Mucosa of descending colon (tissue), 3 donors: Measurements from ENCODE around the gene DCUN1D4. TPM values are rescaled to one million over a fixed set of nuclear protein-coding genes. Genes with fewer than 3 reads are reported as not detected.

Experiments
- ATAC-seq: fragments of 200-7000 bp; cut with Tn5 transposase; one replicate; pipeline ENCODE4 v1.9.1; 2020; ENCODE audit warnings: mild to moderate bottlenecking, moderate library complexity
- DNase-seq, 3 donors: peaks; one replicate each; pipeline ENCODE4 v3.0.0-alpha.2; 2020
- H3K36me3 ChIP-seq: fragments of 200-600 bp; one replicate; pipeline ENCODE4 v1.8.0; 2021; ENCODE audit warnings: low read depth, mild to moderate bottlenecking
- H3K4me1 ChIP-seq: fragments of 200-600 bp; one replicate; pipeline ENCODE4 v1.8.0; 2021; ENCODE audit warnings: low read depth, mild to moderate bottlenecking
- H3K4me3 ChIP-seq: fragments of 200-600 bp; one replicate; pipeline ENCODE4 v1.8.0; 2021; ENCODE audit warnings: mild to moderate bottlenecking
- H3K9me3 ChIP-seq: fragments of 200-600 bp; one replicate; pipeline ENCODE4 v1.8.0; 2021; ENCODE audit warnings: mild to moderate bottlenecking
- CTCF ChIP-seq: fragments of 200-600 bp; IDR thresholded peaks from one replicate; pipeline ENCODE4 v1.8.0; 2022; ENCODE audit warnings: antibody characterized with exemption, mild to moderate bottlenecking
- intact Hi-C, 2 donors: fragments of 100-400 bp; cut with DNase I in 1 of 2; cut with micrococcal nuclease in 1 of 2; formaldehyde crosslinking; loops; one replicate each; pipeline versions ENCODE4 v1.11.0 to v1.11.1; 2022; cut with DNase I, micrococcal nuclease
- total RNA-seq, 3 donors: library from RNA; stranded (reverse); fragmentation: NEBNext Ultra II Directional in 2 of 3; extraction: Animal tissue kit (Norgen Biotek cat#: 25700) in 2 of 3; gene quantifications; one replicate each; pipeline versions ENCODE4 v1.2.1 to v1.2.4, GENCODE V29; 2021 to 2023
- donor health status: DM: no; HTN: no; CAD: no; lungs with moderate emphysema.
- donor health status: DM: no; HTN: no; CAD: no.
- donor health status: DM: no; HTN: yes; CAD: no.

DCUN1D4 gene
- total RNA-seq, 3 donors from 2014 or later, result 31.1 to 72.4 (median 39.0) TPM

DNA sequence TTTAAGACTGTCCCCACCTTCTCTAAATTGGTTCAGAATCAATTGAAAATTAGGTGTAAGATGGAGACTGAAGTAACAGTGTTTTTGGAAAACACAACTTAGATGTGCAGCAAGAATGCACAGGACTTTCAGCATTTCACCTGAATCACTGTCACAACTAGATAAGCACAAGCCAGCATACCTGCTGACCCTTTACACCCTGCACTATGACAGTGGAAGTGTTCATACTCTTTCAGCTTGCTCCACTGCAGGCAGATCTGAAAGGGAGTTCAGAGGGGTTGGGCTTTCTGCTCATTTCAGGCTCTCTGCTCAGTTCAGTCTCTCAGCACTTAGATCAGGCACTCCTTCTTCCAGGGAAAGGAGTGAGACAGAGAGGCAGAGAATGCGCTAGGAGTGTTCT lies 22.8 kb downstream of the DCUN1D4 start:
- ATAC-seq, result no peak
- DNase-seq, result no peak
- Histone ChIP-seq H3K4me3 (no peak overlapping the region), H3K4me1 (no peaks in the 10 kb centered on the region), H3K9me3 (no peaks in the 10 kb centered on the region), H3K36me3 (no peaks in the 10 kb centered on the region)
- TF ChIP-seq CTCF, result no peak
- intact Hi-C loops, result no loop called here

- Histone ChIP-seq H3K4me1 (no peaks in the 10 kb centered on the region), H3K4me3 (no peak overlapping the region), H3K9me3 (no peaks in the 10 kb centered on the region), H3K36me3 (no peaks in the 10 kb centered on the region)
- DNase-seq, result no peak
- no peak for TF ChIP-seq CTCF
- ATAC-seq, result no peak
- intact Hi-C loops, result no loop called here
These were observed 23.9 kb downstream of the DCUN1D4 start for GRCh38 chr4:51866835-51867234.

DNA sequence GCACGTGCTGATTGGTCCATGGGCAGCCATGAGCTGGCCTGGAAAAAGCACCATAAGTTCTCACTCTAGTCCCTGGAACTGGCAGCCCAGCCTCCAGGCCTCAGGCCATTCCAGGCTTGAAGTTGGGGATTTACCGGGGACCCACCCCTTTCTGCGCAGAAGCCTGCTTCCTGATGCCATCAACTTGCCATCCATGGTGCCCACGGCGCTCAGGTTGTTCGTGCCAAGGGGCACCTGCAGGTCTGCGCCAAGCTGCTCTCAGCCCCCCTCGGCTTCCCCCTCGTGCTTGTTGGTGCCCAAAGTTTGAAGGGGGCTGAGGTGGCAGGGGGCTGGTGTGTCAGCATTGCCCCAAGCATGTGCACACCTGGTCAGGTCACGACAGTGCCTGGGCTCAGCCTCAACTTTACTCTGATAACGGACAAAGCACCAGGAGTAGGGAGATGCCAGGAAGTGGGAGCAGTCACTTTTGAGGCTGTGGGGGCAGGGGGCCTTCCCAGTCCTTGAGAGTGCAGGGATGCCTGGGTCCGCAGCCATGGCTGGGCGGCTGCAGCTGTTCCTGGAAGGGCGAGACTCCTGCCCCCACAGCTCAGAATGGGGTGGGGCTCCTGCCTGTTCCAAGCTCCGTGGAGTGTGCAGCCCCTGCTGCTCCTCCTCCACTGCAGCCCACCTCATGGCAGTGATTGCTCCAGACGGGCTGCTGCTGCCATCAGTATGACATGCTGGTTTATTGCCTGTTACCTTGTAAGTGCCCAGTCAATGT lies 24.9 kb downstream of the DCUN1D4 start:
- no peaks in the 10 kb centered on the region for H3K36me3 ChIP-seq

DNA sequence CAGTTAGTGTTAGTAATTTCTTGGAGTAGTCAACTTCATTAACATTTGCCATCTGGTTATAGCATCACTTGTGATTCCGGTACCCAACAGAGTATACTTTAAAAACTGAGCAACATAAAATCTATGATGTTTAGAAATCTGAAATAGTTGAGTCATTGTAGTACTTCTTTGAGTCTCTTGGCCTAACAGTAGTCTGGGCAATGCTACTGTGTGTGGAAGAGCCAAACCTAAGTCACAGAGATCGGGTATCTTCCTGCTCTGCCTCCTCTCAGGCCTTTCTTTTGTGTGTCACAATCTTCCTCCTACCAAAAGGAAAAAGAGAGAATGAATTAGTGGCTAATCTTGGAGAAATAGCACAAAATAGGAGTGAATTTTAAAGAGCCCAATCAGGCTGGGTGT lies 25.5 kb downstream of the DCUN1D4 start:
- ATAC-seq (no peak), DNase-seq (no peak)
- no peaks in the 10 kb centered on the region for H3K9me3 ChIP-seq
- intact Hi-C loops, result no loop called here
- no peaks in the 10 kb centered on the region for H3K4me1 ChIP-seq
- H3K4me3 ChIP-seq, result no peak overlapping the region
- no peaks in the 10 kb centered on the region for H3K36me3 ChIP-seq
- TF ChIP-seq CTCF, result no peak

More for the DNA sequence above, 24.9 kb downstream of the DCUN1D4 start:
- intact Hi-C loops, result no loop called here
- Histone ChIP-seq H3K4me1 (no peaks in the 10 kb centered on the region), H3K9me3 (no peaks in the 10 kb centered on the region), H3K4me3 (no peak overlapping the region)
- ATAC-seq (no peak), DNase-seq (no peak)
- TF ChIP-seq CTCF, result no peak

DNA sequence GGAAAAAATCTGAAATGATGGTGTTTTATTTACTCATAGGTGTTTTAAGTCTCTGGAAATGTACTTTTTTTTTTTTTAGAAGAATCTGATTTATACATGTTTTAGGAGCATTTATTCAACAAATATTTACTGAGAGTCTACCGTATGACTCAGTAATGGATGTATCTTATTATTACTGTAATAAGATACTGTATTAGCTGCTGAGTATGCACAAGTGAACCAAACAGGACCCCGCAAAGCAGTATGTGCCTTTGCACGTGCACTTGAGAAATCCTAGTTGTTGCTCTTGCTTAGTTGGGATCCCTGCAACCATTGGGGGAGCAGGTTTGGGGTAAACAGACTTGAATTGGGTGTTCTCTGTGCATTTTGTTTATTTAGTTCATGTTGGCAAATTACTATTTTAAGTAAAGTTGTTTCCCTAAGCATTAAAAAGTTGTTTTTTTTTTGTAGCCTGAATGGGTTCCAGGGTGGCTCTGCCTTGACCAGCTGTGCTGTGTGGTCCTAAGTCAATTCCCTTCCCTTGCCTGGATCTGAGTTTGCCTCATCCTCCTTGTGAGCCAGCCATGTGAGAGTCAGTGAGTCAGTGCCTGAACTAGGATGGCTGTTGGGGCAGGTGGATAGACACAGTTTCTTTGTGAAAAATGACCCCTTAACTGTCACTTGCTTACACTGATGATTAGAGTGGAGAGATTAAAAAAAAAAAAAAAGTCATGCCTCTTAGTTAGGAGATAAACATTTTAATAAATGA lies 27.7 kb downstream of the DCUN1D4 start:
- TF ChIP-seq CTCF, result no peak
- no peak overlapping the region for H3K4me3 ChIP-seq
- ATAC-seq (no peak), DNase-seq (no peak)
- H3K4me1 ChIP-seq, result no peaks in the 10 kb centered on the region
- no peaks in the 10 kb centered on the region for H3K36me3 ChIP-seq
- peaks cover under 1% of the 10 kb centered on the region for H3K9me3 ChIP-seq
- intact Hi-C loops, result no loop called here
